Muscle layer of duodenum (tissue), 2 donors: ENCODE results near the gene INO80B.

Source experiments
- H3K27ac ChIP-seq: one replicate; pipeline ENCODE4 v1.7.0; 2013; ENCODE audit warnings: mild to moderate bottlenecking, low read length
- H3K27me3 ChIP-seq: one replicate; pipeline ENCODE4 v1.7.0; 2013; ENCODE audit warnings: low read depth, mild to moderate bottlenecking, control low read depth, low read length
- H3K36me3 ChIP-seq, 2 donors: one replicate each; pipeline ENCODE4 v1.7.0; 2013; ENCODE audit warnings: low read length in 2 of 2, control low read depth in 1 of 2, mild to moderate bottlenecking in 1 of 2; ENCODE audit not compliant: insufficient read depth in 2 of 2, control insufficient read depth in 1 of 2
- H3K4me1 ChIP-seq, 2 donors: one replicate each; pipeline ENCODE4 v1.7.0; 2013; ENCODE audit warnings: low read length in 2 of 2, mild to moderate bottlenecking in 2 of 2, control low read depth in 1 of 2, moderate library complexity in 1 of 2; ENCODE audit not compliant: insufficient read depth in 2 of 2, control insufficient read depth in 1 of 2
- H3K4me3 ChIP-seq, 2 donors: one replicate each; pipeline ENCODE4 v1.7.0; 2013; ENCODE audit warnings: low read length in 2 of 2, low read depth in 1 of 2, mild to moderate bottlenecking in 1 of 2
- H3K9me3 ChIP-seq, 2 donors: one replicate each; pipeline ENCODE4 v1.7.0; 2013; ENCODE audit warnings: low read length in 2 of 2, control low read depth in 1 of 2, mild to moderate bottlenecking in 1 of 2; ENCODE audit not compliant: control insufficient read depth in 1 of 2
- donor health status: healthy.

Gene INO80B

GRCh38 chr2:74501335-74502071, 46.6 kb downstream of the INO80B start:
- Histone ChIP-seq H3K27me3 (peaks cover 38% of the 10 kb centered on the region), H3K27ac (no peak overlapping the region), H3K4me3 (no peak overlapping the region), H3K4me1 (peaks cover 17 to 67% of the 10 kb centered on the region in 2 donors), H3K9me3 (no peaks in the 10 kb centered on the region), H3K36me3 (peaks cover 13 to 20% of the 10 kb centered on the region in 2 donors)

- Histone ChIP-seq H3K4me1 (peaks cover 22 to 71% of the 10 kb centered on the region in 2 donors), H3K27ac (peak overlapping the region; percentile 83), H3K4me3 (peak overlapping the region; percentile 62 to 80), H3K9me3 (no peaks in the 10 kb centered on the region), H3K36me3 (peaks cover 13 to 22% of the 10 kb centered on the region in 2 donors), H3K27me3 (peaks cover 33% of the 10 kb centered on the region)
These were observed 47.3 kb downstream of the INO80B start for GRCh38 chr2:74502147-74502719.

GRCh38 chr2:74502720-74503505, 48.0 kb downstream of the INO80B start:
- peaks cover 22 to 66% of the 10 kb centered on the region in 2 donors for H3K4me1 ChIP-seq
- H3K27ac ChIP-seq: peak overlapping the region; percentile 83
- peaks cover 32% of the 10 kb centered on the region for H3K27me3 ChIP-seq

GRCh38 chr2:74503506-74504475, 48.9 kb downstream of the INO80B start:
- Histone ChIP-seq H3K4me1 (peaks cover 19 to 63% of the 10 kb centered on the region in 2 donors), H3K27ac (peak overlapping the region; percentile 83), H3K4me3 (peak overlapping the region; percentile 62 to 80), H3K9me3 (no peaks in the 10 kb centered on the region), H3K27me3 (peaks cover 26% of the 10 kb centered on the region), H3K36me3 (peaks cover 13 to 26% of the 10 kb centered on the region in 2 donors)

More at GRCh38 chr2:74502720-74503505, 48.0 kb downstream of the INO80B start:
- Histone ChIP-seq H3K36me3 (peaks cover 13 to 26% of the 10 kb centered on the region in 2 donors), H3K4me3 (peak overlapping the region; percentile 62 to 80), H3K9me3 (no peaks in the 10 kb centered on the region)

- H3K4me3 ChIP-seq: peak overlapping the region; percentile 62 to 80
These were observed 49.7 kb downstream of the INO80B start for GRCh38 chr2:74504591-74504990.

GRCh38 chr2:74505448-74506246, 50.8 kb downstream of the INO80B start:
- Histone ChIP-seq H3K4me1 (peaks cover 19 to 51% of the 10 kb centered on the region in 2 donors), H3K9me3 (no peaks in the 10 kb centered on the region), H3K27me3 (peaks cover 15% of the 10 kb centered on the region), H3K27ac (no peak overlapping the region), H3K36me3 (peaks cover 13 to 26% of the 10 kb centered on the region in 2 donors), H3K4me3 (peak overlapping the region; percentile 46 to 88)

More at GRCh38 chr2:74504591-74504990, 49.7 kb downstream of the INO80B start:
- no peak overlapping the region for H3K27ac ChIP-seq
- peaks cover 19 to 55% of the 10 kb centered on the region in 2 donors for H3K4me1 ChIP-seq
- H3K36me3 ChIP-seq: peaks cover 13 to 26% of the 10 kb centered on the region in 2 donors
- peaks cover 19% of the 10 kb centered on the region for H3K27me3 ChIP-seq
- H3K9me3 ChIP-seq: no peaks in the 10 kb centered on the region

- Histone ChIP-seq H3K27me3 (peaks cover 19% of the 10 kb centered on the region), H3K9me3 (no peaks in the 10 kb centered on the region), H3K27ac (peak within 1 kb of the TSS; percentile 98), H3K4me1 (peaks cover 19 to 51% of the 10 kb centered on the region in 2 donors), H3K4me3 (peak within 1 kb of the TSS; percentile 86 to 88), H3K36me3 (peaks cover 13 to 26% of the 10 kb centered on the region in 2 donors)
These were observed 52.4 kb downstream of the INO80B start, which contains the start of gene PCGF1 for GRCh38 chr2:74507145-74507925. TSS of gene PCGF1 (minus strand) at chr2:74507695. CDS start at chr2:74507668, 27 bp downstream.
